Measurements from ENCODE around the gene FAM219A. TPM values are rescaled to one million over a fixed set of nuclear protein-coding genes. Genes with fewer than 3 reads are reported as not detected.
A peak's percentile ranks its signal among the peaks of the same experiment; 100 is the strongest.

The FAM219A gene
- total RNA-seq, 4 donors from 2014 or later: 4.0 to 7.6 (median 5.2) TPM

DNA sequence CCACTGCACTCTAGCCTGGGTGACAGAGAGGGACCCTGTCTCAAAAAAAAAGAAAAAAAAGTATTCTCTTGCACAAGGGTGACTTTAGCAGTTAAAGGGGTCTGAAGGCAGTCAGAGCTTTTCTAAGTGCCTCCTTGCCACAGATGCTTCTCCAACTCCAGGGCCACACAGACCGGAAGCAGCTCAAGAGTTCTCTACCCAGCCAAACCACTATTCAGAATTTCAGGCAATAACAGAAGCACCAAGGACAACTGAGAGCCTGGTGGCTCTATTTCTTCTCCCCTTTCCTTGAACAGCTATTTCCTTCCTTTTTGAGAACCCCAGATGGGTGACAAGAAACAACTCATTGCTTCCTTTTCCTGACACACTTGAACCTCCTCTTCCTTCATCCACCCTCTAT, 2.2 kb downstream of the FAM219A start:
- Histone ChIP-seq H3K4me1 (peaks cover 18 to 56% (median 18%) of the 10 kb centered on the region in 3 donors), H3K27me3 (no peaks in the 10 kb centered on the region), H3K4me3 (no peak overlapping the region), H3K36me3 (no peaks in the 10 kb centered on the region), H3K9me3 (no peaks in the 10 kb centered on the region), H3K27ac (peak overlapping the region in 1 of 4 donors; percentile 93)
- 89 to 90% methylated on average over 1 of the region's 1 CpG for WGBS, 2 donors
- no peak for TF ChIP-seq POLR2A (IDR thresholded peaks at IDR 0.05)
- TF ChIP-seq, protein P1, sequence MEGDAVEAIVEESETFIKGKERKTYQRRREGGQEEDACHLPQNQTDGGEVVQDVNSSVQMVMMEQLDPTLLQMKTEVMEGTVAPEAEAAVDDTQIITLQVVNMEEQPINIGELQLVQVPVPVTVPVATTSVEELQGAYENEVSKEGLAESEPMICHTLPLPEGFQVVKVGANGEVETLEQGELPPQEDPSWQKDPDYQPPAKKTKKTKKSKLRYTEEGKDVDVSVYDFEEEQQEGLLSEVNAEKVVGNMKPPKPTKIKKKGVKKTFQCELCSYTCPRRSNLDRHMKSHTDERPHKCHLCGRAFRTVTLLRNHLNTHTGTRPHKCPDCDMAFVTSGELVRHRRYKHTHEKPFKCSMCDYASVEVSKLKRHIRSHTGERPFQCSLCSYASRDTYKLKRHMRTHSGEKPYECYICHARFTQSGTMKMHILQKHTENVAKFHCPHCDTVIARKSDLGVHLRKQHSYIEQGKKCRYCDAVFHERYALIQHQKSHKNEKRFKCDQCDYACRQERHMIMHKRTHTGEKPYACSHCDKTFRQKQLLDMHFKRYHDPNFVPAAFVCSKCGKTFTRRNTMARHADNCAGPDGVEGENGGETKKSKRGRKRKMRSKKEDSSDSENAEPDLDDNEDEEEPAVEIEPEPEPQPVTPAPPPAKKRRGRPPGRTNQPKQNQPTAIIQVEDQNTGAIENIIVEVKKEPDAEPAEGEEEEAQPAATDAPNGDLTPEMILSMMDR (IDR thresholded peaks at IDR 0.05): no peak
- intact Hi-C loops (cut with DNase I): no loop called here
- DNase-seq: no peak

DNA sequence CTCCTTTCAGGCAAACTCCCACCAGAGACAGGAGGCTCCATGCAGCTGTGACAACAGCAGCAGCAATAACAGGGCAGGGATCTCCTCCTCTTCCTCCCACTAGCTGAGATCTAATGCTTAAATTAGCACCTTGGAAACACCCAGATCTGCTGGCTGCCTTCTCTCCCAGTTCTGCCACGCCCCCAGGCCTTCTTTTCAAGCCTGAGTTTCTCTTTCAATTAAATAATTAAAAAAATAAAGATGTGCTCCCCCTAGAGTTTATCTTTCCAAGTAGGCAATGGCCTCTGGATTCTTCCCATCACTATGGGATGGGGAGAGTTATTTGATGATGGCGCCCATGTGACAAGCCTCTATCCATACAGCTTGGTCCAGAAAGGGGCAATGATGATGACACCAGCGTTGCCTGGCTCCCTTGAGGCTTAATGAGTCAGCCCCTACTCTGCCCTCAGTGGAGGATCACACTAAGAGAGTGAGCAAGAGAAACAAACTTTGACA, 3.8 kb downstream of the FAM219A start:
- intact Hi-C loops (cut with DNase I): no loop called here
- peaks cover 21 to 68% (median 26%) of the 10 kb centered on the region in 3 donors for H3K4me1 ChIP-seq
- no peaks in the 10 kb centered on the region for H3K27me3 ChIP-seq
- 57 to 59% methylated on average over 3 of the region's 3 CpGs for WGBS, 2 donors
- no peaks in the 10 kb centered on the region for H3K9me3 ChIP-seq
- TF ChIP-seq, protein P1 (IDR thresholded peaks at IDR 0.05): no peak
- no peak for TF ChIP-seq POLR2A (IDR thresholded peaks at IDR 0.05)
- H3K27ac ChIP-seq: no peak overlapping the region
- H3K4me3 ChIP-seq: no peak overlapping the region
- H3K36me3 ChIP-seq: no peaks in the 10 kb centered on the region
- DNase-seq: no peak

DNA sequence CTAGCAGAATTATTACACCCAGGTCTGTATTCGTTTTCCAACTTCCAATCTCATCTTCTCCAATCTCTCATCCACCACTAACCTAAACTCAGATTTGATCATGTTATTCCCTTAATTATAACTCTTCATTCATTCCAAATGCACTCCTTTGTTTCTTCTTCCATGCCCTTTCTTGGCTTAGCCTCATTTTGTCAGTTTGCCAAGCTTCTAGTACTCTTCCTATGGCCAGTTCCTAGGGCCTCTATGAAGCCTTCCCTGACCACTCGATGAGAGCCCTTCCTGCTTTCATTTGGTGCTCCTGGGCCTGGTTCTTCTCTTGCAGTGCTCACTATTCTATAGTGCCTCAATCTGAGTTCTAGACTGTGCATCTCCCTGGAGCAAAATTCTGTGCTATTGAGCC, 5.8 kb downstream of the FAM219A start:
- TF ChIP-seq POLR2A (IDR thresholded peaks at IDR 0.05): no peak
- TF ChIP-seq, protein P1 (IDR thresholded peaks at IDR 0.05): no peak
- Histone ChIP-seq H3K27me3 (no peaks in the 10 kb centered on the region), H3K27ac (no peak overlapping the region), H3K36me3 (no peaks in the 10 kb centered on the region), H3K4me3 (no peak overlapping the region), H3K4me1 (peaks cover 21 to 58% (median 21%) of the 10 kb centered on the region in 3 donors), H3K9me3 (no peaks in the 10 kb centered on the region)
- WGBS, 2 donors: 79 to 82% methylated on average over 2 of the region's 2 CpGs
- DNase-seq: no peak
- intact Hi-C loops (cut with DNase I): no loop called here

DNA sequence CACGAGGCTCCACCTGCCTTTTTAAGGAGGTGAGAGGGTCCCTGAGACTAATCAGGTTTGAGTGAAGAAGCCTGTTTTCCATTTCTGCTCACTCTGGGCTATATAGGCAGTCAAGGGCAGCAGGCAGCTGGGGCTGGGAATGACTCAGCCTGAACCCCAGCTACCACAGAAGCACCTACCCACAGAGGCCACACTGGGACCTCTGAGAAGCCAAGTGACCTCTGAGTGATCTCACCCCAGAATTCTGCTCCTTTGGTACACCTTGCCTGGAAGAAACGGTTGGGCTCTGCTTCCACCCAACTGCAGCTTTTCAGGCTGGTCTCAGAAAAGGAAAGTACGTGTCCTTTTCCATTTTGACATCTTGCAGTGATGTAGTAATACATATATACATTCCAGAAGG, 6.8 kb downstream of the FAM219A start:
- Histone ChIP-seq H3K4me3 (no peak overlapping the region), H3K27me3 (no peaks in the 10 kb centered on the region), H3K9me3 (no peaks in the 10 kb centered on the region), H3K27ac (peak overlapping the region in 3 of 4 donors; percentile 7 to 52 (median 25)), H3K4me1 (peaks cover 11 to 48% (median 13%) of the 10 kb centered on the region in 3 donors), H3K36me3 (no peaks in the 10 kb centered on the region)
- no peak for TF ChIP-seq POLR2A (IDR thresholded peaks at IDR 0.05)
- TF ChIP-seq, protein P1 (IDR thresholded peaks at IDR 0.05): no peak
- 51 to 60% methylated on average over 2 to 3 of the region's 3 CpGs for WGBS, 2 donors
- intact Hi-C loops (cut with DNase I): no loop called here
- DNase-seq: no peak

DNA sequence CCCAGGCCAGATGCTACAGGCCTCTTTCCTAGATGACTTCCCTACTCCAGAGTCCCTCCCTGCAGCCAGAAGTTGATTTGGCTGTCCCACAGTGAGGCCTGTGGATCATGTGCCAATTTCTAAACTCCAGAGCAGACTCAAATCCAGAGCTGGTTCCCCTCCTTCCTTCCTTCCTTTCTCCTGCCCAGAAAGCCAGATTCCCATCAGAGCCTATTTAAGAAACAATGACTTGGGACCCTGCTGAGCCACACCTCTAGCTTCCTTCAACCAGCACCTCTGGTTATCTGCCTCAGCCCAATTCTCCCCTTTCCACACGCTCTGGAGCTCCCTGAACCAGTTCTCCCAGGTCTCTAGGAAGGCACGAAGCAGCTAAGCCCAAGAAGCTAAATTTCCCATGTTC, 7.2 kb downstream of the FAM219A start:
- Histone ChIP-seq H3K4me3 (no peak overlapping the region), H3K27me3 (no peaks in the 10 kb centered on the region), H3K4me1 (peaks cover 11 to 44% (median 11%) of the 10 kb centered on the region in 3 donors), H3K36me3 (no peaks in the 10 kb centered on the region), H3K27ac (peak overlapping the region in 3 of 4 donors; percentile 7 to 52 (median 25)), H3K9me3 (no peaks in the 10 kb centered on the region)
- no peak for DNase-seq
- TF ChIP-seq, protein P1 (IDR thresholded peaks at IDR 0.05): no peak
- TF ChIP-seq POLR2A (IDR thresholded peaks at IDR 0.05): no peak
- intact Hi-C loops (cut with DNase I): no loop called here
- WGBS, 2 donors: 28 to 75% methylated on average over 1 to 2 of the region's 2 CpGs

All from esophagus squamous epithelium (tissue), 5 donors.